Stimulated activated CD4-positive, alpha-beta T cell treated with anti-CD3 and anti-CD28 coated beads, TNF-alpha, amount 100 ng/mL, for 48 hours (primary cell): ENCODE measurements around the gene MAP3K3.

Experiments used
- DNase-seq, 3 donors: peaks; one replicate each; pipeline ENCODE4 v3.0.0-alpha.2; 2020; ENCODE audit warnings: low read depth in 3 of 3

The MAP3K3 gene

DNA sequence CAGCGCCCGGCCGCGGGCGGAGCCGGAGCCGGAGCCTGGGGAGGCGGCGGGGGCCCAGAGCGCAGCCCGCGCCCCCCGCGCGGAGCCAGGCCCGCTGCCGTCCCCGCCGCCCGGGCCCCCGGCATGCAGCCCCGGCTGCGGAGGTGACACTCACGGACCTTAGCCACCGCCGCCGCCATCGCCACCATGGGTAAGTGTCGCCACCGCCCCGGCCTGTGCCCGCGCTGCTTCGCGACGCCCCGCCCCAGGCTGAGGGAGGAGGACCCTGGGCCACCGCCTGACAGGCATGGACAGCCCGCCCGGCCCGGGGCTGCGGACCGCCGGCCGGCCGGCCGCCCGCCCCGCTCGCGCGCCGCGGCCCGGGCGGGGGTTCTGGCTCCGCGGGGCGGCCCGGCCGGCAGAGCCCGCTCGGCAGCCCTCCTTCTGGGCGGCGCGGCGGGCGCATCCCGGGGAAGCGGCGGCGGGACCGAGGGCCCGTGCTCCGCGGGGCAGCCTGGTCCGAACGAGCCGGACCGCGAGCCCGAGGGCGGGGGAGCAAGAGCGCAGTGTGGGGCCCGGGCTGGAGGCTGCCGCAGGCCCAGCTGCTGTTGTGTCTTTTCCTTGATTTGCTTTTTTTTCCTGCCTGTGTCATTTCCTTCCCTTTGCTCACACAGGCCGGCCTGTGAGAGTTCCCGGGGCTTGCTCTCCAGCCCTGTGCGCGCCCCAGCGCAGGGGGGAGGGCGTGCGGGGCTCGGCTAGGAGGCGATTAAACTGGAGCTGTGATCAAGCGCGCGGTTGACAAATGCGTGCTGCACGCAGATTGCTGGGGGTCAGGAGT lies 565 bp downstream of the MAP3K3 start:
- peak; percentile 24 to 48 (median 31) for DNase-seq

DNA sequence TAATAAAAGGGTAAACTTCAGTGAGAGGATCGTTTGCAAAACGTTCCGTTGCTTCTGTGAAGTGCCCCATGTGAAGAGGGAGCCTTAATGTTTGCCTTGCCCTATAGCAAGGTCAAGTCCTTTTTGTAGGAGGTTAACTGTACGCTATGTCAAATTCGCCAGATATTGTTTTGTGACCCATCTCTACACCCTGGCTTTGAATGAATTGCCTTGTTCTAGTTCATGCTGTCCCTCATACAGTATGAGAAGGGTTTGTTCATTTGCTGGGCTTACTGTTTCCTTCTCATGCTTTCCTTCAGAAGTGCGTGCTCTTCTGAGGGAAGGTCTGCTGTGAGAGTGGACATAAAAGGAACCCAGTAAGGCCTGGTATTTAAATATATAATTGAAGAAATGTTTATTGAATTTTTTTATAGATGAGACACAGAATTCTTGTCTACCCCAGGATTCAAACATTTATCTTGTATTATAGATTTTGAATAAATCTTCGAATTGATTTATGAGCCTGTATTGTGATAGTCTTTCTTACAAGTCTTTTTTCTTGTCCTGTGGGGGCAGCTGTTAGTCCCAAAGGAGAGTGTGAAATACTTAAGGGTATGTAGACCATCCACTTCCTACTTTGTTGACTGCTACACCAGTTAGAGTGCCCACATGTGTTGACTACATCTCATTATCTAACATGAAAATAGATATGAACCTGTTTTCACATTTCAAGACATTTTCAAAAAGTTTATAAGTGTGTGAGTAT lies 1.7 kb downstream of the MAP3K3 start:
- no peak for DNase-seq

DNA sequence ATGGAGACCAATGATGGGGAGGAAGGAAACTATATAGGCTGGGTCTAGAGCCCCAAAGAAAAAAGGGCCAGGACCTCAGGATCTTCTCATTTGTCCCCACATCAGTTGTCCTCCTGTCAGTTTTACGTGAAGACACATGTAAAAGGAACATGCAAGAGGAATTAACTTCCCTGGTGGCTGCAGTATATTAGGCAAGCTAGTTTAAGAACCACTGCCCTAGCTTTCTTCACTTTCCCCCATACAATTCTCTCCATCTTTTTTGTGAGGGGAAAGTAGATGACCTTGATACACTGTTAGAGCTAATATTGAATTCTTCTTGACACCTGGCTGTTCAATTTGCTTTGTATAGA lies 2.3 kb downstream of the MAP3K3 start:
- no peak for DNase-seq

DNA sequence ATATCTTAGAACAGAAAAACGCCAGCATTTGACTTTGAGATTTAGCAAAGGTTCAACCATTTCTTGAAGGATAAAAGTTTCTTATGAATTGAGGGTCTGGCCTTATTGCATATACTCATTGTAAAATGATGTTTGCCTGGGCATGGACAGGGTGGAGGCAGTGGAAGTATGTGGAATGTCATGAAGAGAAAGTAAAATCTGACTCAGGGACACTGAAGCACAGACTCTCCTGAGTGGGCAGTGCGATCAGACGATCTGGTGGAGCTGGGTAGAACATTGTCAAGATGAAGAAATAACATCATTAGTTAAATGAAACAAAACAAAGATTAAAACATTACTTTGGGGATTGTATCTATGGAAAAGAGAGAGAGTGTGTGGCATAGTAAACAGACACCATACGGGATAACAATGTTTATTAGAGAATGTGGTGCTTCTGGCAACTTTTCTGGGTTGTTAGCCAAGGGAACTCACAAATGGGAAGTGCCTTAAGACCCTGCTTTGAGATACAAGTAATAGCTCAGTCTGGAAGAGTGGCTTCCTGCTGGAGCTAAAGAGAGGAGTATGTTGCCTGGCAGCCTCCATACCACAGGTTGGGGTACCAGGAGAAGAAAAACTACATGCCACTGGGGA lies 4.4 kb downstream of the MAP3K3 start:
- no peak for DNase-seq

DNA sequence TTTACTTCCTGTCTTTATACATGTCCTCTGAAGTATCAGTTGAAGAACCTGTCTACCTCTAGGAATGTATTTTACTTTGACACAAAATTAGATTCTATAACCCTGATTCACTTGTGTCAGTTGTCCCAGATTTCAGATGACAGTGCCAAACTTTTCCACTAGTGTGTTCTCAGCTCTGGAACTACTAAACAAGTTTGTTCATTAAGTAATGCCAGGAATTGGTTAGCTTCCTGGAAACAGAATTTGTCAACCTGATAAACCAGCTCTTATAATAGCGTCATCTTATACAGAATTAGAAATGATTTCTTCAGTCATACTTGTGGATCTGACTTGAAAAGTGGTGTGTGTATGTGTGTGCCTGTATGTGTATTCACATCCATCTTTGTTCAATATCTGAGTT lies 7.4 kb downstream of the MAP3K3 start:
- no peak for DNase-seq

DNA sequence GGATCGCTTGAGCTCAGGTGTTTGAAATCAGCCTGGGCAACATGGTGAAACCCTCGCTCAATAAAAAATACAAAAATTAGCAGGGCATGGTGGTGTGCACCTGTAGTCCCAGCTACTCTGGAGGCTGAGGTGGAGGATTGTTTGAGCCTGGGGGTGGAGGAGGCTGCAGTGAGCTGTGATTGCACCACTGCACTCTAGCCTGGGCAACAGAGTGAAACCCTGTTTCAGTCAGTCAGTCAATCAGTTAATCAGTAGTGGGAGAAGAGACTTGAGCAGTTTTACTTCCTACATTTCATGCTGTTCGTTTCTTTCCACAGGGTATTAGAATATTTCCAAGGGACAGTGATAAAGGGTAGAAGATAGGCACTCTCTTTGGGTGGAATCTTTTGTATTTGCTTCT lies 8.8 kb downstream of the MAP3K3 start:
- no peak for DNase-seq

DNA sequence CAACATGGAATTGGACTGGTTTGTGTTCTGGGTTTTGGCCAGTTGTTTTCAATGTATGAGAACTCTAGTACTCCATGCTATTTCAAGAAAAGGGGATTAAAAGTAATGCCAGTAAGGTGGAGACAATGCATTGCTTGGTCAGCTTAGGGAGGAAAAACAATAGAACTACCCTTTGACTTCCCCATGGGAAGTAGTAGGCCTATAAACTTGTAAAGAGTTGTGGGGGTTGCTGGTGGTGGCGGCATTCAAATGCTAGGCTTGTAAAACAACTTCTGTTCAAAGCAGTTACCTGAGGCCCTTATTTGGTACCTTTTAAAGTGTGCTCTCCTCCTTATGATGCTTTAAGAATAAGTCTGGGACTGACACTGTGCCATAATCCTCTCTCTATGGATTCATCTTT lies 9.4 kb downstream of the MAP3K3 start:
- no peak for DNase-seq

DNA sequence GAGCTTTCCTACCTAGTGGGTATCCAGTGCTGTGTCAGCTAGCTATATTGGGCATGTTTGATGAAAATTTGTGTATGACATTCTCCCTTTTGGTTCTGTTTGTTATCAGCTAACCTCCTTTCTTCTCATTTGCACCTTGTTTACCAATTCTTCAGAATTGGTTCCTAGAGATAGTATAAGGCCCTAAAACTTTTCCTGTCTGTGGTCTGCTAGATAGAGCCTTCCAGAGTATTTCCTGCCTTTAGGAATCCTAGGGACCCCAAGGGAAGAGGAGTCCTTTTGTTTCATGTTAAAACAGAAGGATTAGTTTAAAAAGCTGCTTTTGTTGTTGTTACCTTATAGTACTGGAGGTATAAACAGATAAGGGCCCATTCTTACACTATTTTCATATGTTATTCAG lies 11.5 kb downstream of the MAP3K3 start:
- DNase-seq, result no peak

DNA sequence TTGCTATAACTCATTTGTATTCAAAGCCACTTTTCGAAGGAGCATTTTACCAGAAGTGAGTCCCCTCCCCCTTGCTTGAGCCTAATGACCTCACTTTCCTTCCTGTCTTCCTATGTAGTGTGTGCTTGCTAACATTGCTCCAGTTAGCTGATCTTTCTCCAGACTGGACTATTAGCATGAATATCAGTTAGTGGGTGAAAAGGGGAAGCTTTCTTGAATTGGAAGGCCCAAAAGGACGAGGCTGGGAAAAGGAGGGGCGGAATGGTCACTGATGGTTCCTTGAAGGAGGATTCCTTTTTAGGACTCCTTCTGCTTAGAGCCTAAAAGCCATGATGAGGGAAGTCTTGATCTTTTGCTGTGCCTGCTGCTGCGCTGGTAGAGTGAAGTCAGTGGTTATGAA lies 11.9 kb downstream of the MAP3K3 start:
- no peak for DNase-seq

DNA sequence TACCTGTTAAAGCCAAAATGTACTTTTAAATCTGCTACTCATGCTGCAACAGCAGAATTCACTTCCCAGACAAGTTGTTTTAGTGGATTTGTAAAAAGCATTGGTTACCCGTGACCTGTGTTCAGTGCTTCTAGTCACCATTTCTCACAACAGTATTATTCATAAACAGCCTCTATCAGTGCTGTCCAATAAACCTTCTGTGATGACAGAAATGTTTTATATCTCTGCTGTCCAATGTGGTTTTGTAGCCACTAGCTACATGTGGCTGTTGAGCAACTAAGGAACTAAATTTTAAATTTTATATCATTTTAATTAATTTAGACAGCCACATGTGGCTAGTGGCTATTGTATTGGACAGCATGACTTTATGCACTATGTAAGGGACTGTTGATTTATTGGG lies 12.6 kb downstream of the MAP3K3 start:
- DNase-seq, result no peak

DNA sequence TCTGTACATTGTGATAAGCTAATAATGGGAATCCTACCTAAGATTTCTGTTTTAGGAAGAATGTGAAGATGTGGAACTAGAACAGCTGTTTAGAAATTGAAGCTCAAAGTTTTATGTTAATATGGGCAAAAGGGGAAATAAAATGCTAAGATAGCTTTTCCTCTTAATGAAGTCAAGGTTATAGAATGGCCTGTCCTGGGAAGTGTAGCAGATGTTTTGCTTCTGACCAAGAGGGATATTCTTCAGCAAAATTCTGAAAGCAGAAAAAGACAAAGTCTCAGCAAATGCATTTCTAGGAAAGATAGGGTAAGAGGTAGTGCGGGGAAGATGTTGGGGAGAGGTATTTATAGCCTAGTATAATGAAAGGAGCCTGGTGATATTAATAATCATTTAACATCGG lies 13.1 kb downstream of the MAP3K3 start:
- no peak for DNase-seq

DNA sequence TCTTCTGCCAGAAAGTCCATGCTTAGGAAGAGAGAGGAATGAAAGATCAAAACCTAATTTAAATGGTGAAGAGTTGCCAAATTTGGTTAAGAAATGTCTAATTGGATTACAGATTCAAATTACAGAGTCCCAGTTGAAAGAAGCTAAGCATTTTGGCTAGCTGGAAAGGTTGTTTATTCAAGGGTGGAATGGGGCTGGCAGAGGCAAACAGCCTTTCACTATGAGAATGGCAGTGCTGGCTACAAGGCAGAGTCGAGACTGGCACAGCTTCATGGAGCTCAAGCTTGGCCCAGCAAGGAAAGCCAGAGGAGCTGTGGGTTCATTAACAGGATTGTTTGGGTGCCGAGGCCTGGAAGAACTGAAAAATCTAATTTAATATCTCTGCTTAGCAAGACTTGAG lies 13.6 kb downstream of the MAP3K3 start:
- no peak for DNase-seq

DNA sequence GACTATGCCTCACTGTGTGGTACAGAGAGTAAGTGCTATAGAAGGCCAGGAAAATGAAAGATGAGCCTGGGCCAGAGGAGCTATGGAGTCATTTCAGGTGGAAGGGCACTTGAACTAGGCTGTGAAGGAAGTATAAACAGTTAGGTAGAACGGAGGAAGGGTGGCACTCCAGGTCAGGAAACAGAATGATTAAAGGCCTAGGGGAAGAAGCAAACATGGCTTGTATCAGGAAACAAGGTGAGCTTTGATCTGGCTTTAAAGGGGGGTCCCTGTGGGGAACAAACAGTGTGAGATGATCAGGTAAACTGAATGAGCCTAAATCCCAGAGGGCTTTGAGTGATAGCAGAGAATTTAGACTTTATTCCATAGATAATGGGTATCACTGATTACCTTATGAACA lies 16.9 kb downstream of the MAP3K3 start:
- DNase-seq, result no peak

DNA sequence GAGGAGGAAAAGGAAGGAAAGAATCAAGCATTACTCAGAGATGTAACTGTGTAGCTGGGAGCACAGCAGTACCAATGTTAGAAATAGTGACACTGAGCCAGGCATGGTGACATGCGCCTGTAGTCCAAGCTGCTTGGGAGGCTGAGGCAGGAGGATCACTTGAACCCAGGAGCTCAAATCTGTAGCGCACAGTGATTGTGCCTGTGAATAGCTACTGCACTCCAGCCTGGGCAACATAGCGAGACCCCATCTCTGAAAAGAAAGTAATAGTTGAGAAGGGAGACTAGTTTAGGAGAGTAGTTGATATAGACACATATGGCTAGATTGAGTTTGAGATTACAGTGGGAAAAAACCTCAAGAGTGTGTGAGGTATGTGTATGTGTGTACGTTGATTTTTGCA lies 17.8 kb downstream of the MAP3K3 start:
- no peak for DNase-seq

DNA sequence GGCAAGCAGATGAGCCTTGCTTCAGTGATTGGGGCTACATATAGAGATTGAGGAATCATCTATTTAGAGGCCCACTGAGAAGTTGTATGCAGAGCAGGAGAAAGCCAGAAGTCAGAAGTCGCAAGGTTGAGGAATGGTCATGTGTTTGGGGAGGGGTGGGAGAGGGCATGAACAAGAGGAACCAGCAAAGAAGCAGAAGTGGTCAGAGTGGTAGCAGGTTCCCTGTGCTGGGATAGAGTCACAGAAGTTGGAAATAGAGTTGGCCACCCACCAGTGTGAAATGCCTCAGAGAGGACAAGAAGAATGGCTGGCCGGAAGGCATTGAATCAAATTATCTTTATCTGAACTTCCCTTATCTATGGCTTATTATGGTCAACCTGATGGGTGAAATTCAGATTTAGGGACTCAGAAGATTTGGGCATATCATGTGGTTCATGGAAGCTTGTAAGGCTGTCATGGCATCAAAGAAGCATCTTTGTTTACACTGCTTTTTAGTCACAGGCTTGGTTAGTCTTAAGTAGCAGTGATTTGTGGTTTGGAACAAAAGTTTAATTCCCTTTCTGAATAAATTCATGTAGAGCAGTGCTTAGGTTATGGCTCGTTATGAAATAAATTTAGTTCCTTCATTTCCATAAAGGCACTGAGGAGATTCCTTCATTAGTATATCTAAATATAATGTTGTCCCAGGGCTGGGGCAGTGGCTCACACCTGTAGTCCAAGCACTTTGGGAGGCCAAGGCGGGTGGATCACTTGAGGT lies 19.7 kb downstream of the MAP3K3 start:
- DNase-seq, result no peak

DNA sequence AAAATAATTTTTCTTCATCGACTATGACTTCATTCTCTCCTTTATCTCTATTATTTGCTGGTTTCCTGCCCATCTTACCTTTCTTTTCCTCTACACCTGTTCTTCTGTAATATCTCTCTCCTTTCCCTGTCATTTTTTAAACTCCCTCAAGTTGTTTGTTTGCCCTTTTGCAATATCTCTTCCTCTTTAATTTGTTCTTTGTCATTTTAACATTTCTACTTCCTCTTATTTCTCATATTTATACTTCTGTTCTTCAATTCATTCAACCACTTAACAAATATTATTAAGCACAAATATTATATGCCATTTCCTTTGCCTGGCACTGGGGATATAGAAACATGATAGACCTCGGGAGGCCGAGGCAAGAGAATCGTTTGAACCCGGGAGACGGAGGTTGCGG lies 22.6 kb downstream of the MAP3K3 start:
- no peak for DNase-seq

DNA sequence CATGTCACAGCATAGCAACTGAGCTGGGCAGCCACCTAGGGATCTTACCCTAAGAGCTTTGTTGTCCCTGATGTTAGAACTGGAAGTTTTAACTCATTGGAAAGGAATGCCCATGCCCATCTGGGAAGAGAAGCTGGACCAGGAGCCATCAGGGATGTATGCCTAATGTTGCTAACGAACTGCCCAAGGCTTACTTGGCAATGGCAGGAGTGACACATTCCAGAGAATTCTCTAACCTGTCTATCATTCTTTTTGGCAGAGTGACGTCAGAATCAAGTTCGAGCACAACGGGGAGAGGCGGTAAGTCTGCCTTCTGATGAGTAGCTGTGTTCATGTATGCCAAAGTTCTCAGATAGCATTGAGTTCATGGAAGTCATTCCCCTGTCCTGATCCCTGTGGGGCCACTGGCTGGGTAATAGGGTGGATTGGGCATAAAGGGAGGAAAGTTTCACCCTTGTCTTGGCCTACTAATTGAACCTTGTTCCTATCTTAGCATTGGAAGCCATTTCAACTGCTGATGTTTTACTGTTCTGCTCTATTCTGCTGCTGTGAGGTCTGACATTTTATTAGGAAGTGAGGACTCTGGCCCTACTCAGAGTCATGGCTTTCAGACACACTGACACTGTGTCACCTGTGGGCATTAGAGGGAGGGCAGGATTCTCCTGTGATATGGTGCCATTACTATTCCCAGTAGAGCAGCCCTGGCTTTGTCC lies 23.7 kb downstream of the MAP3K3 start:
- no peak for DNase-seq

DNA sequence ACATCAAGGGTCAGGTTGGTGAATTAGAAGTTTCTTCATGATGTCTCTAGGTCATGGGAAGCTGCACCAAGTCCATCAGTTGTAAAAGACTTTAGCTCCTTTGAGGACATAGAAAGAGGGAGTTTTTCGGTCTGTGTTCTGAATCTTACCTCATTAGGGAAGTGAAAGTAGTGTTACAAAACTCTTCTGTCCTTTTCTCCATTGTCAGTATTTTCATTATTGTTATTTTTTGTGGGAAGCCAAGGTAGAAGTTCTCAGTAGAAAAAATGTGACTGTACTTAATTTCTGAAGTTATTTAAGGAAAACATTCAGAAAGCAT lies 24.2 kb downstream of the MAP3K3 start:
- no peak for DNase-seq

DNA sequence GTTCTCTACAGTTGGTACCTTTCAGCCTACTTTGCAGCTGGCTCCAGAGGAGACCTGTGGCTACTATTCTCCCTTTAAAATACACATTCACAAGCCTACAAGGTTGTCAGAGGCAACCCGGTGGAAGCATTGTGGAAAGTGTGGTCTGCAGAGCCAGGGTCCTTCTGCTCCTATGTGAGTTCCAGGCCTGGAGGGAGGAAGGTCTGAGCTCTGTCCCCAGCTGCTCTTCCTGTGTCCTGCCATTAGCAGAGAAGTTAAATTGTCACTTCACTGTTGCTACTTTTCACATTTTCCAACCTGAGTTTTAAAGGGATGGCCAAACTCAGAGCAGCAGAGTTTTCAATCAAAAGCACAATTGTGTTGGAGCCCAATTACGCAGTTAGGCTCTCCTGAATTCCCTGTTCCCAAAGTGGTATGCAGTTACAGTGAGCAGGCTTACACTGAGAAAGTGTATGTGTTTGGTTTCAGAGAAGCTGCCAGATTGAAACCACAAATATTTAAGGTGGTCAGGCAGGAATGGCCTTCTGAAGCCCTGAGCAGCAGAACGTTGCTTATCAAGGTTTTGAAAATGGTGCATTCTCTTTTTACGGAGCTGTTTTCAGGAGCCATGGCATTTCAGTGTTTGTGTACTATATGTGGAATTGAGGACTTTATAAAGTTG lies 25.0 kb downstream of the MAP3K3 start:
- DNase-seq, result no peak

DNA sequence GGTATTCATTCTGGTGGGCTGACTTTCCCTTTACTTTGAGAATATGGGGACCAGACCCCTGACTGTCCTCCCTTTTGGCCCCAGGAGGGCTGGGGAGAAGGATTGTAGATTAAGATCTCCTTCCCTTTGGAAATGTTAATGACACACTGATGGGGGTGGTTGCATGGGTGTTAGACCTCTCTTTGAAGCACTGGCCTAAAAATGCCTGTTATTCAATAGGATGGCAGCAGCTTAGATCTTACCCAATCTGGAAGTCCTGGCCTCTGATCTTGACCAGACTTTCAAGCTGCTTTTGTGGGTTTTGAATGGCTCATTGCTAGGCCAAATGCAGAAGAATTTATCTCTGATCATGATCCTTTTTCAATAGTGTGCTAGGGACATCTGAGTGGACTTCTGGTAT lies 25.7 kb downstream of the MAP3K3 start:
- DNase-seq, result no peak

DNA sequence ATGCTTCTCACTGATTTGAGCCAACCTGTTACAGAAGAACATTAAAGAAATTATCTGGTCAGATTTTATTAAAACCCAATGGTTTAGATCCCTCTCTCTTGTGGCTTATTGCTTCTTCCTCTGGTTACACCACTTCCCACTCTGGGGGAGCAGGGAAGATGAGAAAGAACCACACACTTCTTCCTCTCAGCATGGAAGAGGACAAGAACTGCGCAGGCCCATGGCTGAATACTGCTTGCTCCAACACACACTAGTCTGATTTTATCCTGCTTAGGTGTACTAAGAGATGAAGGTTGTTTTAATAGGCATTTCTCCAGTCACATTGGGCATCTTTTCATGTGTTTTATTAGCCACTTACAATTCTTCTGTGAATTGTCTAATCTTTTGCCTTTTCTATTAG lies 27.6 kb downstream of the MAP3K3 start:
- DNase-seq, result no peak
